Activated CD4-positive, alpha-beta T cell treated with anti-CD3 and anti-CD28 coated beads, Interleukin-2, Interleukin-6, amounts not matched to agents 100 ng/mL and 50 ng/mL, durations not matched to agents 16 hours and 8 hours (primary cell): ENCODE data around the gene CCS.
"Not testable (repeated sequence)": the region's sequence is repeated elsewhere in the genome, so short reads cannot be mapped to it uniquely, and the experiment has no call there.

ENCODE experiments used
- DNase-seq: peaks from one replicate; pipeline ENCODE4 v3.0.0-alpha.2; 2020

Gene CCS

DNA sequence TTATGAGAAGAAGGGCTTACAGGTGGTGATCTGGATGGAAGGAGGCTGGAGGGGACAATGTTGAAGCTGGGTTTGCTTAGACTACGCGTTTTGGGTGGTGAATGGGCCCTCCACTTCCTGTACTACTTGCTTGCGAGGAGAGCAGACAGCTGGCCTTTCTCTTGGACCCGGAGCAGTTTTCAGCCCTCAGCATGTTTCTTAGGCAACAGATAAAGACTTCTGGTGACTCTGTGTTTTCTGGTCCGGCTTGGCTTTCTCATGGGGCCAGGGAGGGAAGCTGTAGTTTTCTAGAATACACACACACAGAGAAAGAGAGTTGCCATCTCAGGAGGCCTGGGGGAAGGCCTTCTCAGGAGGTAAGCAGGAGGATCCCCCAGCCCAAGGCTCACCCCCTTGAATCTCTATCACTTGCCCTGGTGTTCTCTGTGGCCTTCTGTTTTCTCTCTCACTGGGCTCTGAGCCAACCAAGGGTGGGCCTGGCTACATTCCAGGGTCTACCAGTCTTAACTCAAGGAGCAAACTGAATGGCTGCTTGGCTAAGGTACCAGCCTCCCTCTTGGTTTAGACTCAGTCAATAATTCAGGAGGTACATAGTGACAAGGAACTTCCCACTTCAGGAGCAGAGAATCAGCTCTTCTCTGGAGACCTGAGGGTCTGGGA is 2.4 kb downstream of the CCS start:
- DNase-seq: no peak

DNA sequence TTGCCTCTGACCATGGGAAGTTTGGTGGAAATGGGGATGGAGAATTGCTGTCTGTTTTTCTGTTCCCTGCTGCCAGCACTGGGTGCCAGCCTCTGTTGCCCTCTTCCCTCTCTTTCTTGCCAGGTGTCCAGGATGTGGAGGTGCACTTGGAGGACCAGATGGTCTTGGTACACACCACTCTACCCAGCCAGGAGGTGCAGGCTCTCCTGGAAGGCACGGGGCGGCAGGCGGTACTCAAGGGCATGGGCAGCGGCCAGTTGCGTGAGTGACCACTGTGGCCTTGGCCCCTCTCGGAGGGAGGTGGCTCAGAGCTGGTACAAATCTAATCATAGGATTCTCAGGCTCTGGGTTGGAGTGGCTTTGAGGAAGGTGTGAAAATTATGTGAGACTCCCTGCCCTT is 6.0 kb downstream of the CCS start:
- DNase-seq: no peak

DNA sequence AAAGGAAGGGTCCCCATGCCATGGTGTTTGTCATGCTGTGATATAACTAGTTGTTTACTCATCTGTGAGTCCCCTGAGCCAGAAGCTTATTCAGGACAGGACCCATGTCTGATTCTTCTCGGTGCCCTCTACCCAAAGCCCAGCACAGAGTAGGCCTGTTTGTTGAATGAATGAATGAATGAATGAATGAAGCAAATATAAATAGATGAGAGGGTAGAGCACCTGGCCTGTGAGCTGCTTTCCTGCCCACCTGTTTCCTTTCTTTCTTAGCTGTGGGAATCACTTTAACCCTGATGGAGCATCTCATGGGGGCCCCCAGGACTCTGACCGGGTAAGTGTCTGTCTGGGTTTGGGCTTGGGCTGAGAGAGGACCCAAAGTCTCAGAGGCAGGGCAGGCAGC is 7.2 kb downstream of the CCS start:
- no peak for DNase-seq

DNA sequence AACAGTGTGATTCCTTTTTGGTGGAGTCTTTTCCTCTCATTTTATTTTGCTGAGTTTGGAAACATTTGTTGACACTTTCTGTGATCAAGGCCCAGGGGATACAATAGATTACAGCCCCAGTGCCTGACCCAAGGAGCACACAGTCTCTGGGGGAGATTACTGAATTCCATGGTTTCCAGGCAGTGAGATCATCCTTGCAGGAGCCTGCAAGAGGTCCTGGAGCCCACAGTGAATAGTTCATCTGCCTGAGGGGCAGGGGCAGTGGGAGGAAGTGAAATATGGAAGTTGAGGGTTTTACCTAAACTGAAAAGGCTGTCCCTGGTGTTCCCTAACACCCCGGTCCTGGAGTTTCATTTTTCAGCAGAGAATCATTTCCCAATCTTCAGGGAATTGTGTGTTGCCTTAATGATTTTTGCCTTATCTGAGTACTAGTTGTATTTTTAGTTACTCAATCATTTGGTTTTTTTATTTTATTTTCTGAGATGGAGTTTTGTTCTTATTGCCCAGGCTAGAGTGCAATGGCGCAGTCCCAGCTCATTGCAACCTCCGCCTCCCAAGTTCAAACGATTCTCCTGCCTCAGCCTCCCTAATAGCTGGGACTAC is 7.7 kb downstream of the CCS start:
- no peak for DNase-seq

DNA sequence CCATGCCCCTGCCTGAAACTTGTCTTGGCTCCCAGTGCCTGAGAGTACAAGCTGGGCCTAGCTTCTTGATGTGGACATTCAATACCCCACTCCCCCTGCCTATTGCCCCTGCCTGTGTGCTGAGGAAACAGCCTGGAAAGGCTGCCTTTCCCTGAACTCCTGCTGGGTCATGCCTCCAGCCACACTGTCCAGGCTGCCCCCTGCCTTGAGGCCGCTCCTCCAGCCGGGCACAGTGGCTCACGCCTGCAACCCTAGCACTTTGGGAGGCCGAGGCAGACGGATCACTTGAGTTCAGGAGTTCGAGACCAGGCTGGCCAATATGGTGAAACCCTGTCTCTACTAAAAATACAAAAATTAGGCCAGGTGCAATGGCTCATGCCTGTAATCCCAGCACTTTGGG is 10.1 kb downstream of the CCS start:
- DNase-seq: no peak

DNA sequence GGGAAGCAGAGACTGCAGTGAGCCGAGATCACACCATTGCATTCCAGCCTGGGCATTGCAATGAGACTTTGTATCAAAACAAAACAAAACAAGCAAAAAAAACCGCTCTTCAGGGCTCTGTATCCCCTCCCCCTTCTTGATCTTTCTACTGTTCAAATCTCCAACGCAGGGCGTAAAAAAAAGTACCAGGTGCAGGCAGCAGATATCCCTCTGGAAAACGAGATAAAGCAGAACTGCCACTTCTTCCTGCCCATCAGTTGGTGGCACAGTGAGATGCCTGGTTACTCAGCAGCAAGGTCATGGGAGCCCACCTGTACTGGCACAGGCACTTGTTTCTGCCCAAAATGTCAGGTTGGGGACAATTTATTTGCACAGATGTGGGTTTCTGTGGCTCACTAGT is 11.2 kb downstream of the CCS start:
- no peak for DNase-seq

DNA sequence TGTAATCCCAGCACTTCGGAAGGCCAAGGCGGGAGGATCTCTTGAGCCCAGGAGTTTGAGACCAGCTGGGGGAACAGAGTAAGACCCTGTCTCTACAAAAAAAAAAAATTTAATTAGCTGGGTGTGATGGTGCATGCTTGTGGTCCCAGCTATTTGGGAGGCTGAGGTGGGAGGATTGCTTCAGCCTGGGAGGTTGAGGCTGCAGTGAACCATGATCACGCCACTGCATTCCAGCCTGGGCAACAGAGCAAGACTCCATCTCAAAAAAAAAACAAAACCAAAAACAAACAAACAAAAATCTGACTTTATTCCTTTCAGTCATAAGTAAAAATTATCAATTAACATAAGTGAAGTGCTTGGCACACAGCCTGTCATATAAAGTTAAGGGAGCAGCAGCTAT is 13.6 kb downstream of the CCS start:
- not testable (repeated sequence) for DNase-seq

DNA sequence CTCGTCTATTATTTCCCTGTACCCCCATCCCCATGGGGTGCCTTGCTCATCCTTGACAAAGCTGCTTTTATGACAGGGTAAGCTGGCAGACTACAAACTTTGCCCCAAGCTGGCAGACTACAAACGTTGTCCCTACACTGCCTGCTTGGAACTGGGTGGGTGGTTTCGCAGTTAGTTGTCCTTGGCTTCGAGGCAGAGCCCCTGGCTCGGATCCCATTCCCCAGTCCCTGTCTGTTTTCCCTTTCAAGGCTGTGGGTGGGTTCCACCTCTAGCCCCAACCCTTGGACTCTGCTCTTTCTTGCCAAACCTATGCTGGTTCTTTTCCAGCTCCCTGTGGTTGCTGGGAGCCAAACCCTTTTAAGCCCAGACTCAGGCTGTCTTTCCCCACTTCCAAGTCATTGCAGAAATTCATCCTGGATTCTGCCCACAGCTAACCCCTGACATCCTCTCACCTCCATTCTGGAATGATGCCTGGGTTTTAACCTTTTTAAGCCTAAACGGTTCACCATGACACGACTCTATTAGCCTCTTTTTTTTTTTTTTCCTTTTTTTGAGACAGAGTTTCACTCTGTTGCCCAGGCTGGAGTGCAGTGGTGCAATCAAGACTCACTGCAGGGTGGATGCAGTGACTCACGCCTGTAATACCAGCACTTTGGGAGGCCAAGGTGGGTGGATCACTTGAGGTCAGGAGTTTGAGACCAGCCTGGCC is 14.3 kb downstream of the CCS start:
- DNase-seq: no peak

DNA sequence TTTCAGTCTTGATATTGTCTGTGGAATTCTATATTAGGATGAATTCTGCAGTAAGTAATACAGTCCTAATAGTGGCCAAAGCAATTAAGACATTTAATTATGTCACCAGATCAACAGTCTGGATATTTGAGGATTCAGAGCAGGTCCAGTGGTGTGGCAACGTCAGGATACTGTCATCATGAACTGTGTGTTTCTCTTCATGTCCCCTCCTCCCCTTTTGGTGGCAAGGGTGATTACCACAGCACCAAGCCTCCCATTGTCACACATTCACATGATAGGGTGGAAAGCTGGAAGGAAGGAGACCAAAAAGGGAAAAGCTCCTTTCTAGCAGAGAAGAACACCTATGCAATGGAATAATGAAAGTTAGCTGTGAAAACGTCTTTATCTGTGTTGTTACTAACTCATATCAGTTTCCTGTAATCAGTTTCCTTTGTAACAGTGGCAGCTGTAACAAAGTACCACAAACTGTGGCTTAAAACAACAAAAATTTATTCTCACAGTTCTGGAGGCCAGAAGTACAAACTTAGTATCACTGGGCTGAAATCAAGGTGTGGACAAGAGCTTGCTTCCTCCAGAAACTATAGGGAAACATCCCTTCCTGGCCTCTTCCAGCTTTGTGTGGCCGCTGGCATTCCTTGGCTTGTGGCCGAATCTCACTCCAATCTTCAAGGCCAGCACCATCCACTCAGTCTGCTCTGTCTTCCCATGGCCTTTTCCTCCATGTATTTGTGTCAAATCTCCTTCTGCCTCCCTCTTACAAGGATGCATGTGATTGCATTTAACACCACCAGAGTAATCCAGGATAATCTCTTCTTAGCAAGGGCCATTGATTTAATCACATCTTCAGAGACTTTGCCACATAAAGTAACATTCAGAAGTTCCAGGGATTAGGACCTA is 17.0 kb downstream of the CCS start:
- DNase-seq: no peak

DNA sequence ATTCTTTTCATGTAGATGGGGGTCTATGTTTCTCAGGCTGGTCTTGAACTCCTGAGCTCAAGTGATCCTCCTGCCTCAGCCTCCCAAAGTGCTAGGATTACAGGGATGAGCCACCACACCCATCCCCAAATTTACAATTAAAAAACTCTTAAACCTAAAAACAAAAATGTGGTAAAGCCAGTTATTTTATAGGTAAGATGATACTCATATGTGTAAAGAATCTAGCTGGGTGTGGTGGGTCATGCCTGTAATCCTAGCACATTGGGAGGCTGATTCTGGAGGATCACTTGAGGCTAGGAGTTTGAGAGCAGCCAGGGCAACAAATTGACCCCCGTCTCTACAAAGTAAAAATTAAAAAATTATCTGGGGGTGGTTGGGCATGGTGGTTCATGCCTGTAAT is 19.5 kb downstream of the CCS start:
- no peak for DNase-seq

DNA sequence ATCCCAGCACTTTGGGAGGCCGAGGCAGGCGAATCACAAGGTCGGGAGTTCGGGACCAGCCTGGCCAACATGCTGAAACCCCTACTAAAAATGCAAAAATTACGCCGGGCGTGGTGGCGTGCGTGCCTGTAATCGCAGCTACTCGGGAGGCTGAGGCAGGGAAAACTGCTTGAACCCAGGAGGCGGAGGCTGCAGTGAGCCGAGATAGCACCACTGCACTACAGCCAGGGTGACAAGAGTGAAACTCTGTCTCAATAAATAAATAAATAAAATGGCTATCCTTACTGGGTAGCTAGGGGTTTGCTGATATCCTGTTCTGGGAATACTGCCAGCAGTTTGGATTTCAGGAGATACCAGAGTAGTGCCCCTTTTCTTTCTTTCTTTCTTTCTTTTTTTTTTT is 21.1 kb downstream of the CCS start:
- DNase-seq: no peak

DNA sequence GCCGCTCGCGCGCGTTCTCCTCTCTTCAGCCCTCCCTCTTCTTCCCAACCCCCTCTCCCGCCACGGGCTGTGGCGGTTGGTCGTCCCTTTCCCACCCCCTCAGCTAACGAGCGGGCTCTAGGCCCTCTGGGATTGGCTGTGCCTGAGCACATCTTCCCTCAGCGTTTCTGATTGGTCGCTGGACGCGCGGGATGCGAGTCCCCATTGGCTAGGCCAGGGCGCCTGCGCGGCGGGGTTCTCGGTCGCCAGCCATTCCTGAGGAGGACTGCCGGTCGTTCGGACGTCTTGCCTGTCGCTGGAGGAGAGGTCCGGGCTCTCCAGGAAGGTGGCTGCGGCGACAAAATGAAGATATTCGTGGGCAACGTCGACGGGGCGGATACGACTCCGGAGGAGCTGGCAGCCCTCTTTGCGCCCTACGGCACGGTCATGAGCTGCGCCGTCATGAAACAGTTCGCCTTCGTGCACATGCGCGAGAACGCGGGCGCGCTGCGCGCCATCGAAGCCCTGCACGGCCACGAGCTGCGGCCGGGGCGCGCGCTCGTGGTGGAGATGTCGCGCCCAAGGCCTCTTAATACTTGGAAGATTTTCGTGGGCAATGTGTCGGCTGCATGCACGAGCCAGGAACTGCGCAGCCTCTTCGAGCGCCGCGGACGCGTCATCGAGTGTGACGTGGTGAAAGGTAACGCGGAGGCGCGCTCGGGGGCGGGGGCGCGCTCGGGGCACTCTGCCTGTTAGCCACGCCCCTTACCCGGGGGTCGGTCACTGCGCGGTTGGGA is 23.6 kb downstream of the CCS start, which contains the start of gene RBM14:
TSS of gene RBM14 (plus strand) at position 252 of the 776 bp plus-strand sequence. CDS start at position 343, 91 bp downstream.
- peak; percentile 100 for DNase-seq

DNA sequence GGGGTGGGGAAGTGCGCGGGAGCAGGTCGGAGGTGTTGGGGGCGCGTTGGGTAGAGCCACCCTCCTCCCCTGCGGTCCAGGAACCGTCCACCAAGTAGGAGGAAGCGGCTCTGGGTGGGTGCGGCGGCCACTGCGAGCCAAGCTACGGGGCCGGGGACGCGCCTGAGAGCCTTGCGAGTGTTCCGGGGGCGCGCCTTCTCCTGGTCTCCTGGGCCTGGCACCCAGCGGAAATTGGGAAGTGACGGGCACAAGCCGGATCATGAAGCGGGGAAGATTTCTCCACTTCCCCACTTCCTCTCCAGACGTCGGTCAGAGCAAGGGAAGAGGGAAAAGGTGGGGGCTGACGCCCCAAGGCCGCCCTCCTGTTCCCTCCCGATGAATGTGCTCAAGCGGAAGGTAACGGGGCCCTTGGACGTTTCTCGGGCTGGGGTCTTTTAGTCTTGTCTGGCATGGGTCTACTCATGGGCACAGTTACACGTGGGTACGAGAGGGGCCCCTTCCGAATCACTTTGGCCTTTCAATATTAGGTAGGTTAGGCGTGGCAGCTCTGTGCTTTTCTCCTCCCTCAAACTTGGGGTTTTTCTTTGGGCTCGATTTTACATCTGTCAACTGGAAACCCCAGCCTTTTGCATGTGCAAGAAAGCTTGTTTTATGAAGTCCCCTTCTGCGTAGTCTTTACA is 24.3 kb downstream of the CCS start:
- DNase-seq: peak; percentile 30

DNA sequence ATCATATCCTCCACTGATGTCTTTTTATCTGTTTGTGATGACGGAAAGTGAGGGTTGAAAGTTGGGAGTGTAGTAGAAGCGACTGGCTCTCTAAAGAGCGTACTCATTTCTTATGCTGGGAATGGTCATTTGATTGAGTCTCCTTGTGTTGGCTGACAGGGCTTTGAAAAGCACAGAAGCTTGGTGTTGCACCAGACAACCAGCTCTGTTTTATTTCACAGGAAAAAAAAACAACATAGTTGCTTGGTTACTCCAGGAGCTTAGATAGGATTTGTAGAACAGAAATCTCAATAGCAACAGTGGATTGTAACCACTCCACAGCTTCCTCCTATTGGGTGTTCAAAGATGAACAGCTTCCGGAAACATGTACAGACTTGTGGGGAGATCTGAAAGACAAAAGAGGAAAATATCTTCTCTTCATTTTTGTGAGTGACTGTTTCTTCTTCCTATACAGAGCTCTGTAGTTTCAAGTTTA is 26.1 kb downstream of the CCS start:
- peak; percentile 47 for DNase-seq

DNA sequence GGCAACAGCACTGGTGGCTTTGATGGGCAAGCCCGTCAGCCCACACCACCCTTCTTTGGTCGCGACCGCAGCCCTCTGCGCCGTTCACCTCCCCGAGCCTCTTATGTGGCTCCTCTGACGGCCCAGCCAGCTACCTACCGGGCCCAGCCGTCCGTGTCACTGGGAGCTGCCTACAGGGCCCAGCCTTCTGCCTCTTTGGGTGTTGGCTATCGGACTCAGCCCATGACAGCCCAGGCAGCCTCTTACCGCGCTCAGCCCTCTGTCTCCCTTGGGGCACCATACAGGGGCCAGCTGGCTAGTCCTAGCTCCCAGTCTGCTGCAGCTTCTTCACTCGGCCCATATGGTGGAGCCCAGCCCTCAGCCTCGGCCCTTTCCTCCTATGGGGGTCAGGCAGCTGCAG is 31.5 kb downstream of the CCS start:
- no peak for DNase-seq

DNA sequence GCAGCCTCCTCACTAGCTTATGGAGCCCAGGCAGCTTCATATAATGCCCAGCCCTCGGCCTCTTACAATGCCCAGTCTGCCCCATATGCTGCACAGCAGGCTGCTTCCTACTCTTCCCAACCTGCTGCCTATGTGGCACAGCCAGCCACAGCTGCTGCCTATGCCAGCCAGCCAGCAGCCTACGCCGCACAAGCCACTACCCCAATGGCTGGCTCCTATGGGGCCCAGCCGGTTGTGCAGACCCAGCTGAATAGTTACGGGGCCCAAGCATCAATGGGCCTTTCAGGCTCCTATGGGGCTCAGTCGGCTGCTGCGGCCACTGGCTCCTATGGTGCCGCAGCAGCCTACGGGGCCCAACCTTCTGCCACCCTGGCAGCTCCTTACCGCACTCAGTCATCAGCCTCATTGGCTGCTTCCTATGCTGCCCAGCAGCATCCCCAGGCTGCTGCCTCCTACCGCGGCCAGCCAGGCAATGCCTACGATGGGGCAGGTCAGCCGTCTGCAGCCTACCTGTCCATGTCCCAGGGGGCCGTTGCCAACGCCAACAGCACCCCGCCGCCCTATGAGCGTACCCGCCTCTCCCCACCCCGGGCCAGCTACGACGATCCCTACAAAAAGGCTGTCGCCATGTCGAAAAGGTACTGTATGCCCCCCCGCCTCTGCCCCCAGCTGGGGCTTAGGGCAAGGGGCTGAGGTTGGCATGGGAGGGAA is 32.2 kb downstream of the CCS start:
- no peak for DNase-seq

DNA sequence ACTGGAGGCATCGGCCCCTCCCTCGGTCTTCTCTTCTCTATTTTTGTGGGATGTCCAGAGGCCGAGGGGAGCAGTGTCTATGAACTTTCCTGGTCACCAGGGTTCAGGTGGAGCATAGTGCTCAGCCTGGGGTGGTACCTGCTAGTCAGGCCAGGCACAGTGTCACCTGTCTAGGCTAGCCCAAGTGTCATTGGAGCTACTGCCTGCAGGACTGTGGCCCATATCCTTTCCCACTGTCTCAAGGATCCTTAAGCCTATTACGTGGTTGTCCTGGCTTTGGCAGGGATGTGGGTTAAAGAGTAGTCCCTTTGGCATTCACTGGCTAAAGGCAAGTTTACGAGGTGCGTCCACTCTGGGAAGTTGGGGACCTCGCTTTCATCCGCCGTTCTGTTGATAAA is 32.8 kb downstream of the CCS start:
- DNase-seq: no peak

DNA sequence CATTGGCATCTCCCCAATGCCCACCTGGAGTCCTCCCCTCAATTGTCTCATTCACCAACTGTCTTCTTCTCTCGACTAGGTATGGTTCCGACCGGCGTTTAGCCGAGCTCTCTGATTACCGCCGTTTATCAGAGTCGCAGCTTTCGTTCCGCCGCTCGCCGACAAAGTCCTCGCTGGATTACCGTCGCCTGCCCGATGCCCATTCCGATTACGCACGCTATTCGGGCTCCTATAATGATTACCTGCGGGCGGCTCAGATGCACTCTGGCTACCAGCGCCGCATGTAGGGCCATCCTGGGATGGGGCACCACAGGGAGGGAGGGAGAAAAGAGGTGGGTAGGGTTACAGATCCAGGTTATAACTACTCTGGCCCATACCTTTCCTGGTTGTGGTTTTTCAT is 33.4 kb downstream of the CCS start:
- no peak for DNase-seq

DNA sequence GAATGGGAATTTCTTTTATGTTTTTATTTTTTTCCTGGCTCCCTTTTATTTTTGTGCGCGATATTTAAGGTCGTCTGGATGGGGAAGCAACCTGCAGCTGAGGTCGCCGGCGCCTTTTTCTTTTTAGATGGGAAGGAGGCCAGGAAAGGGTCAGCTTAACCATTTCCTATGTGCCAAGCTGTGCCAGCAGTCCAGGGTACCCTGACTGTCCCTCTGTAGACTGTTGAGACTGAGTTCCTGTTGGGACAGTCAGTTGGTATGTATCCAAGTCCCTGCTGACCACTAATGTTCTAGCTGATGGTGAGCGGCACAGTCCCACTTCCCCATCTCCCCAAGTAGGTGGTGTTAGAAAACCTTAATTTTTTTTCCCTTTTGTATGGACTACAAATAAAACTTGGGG is 33.9 kb downstream of the CCS start:
- no peak for DNase-seq

DNA sequence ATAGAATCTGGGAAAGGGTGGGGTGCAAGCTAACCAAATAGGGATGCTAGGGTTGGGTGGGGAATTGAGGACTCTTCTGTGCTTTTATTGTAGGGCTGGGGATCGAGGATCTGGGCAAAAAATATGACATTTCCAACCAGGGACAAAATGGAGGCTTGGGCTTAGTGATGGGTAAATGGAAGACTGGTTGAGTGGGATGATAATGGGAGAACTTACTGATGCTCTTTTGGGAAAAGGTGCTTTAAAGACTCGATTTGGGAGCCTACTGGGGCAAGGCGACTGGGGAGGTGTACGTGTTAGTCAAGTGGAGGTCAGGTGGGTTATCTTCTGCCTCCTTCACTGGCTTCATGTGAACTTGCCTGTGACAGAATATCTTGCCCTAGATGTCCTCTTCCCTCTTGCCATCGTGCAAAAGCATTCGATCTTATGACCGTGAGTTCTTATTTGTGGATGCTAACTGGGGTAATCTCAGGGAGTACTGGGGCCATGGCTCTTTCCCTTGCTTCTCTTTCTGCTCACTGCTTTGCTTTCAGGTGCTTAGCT is 35.1 kb downstream of the CCS start:
- DNase-seq: no peak

DNA sequence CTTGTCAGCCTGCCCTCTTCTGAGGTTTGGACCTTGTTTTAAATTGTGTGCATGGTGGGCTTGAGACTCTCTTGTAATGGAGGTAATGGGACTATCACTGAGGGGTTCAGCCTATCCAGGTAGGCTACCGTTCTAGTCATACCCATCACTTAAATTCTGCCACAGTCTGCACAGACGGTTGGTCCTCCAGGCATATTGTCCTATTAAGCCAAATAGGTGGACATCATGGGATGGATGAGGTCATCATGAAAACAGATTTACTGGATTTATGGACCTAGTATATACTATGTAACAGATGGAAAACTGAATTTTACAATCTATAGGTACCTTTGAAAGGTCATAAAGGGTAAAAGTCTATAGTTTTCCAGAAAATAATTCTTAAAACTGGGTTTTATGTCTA is 36.4 kb downstream of the CCS start:
- DNase-seq: no peak
